ENCODE data around the gene ST7.

The ST7 gene

DNA sequence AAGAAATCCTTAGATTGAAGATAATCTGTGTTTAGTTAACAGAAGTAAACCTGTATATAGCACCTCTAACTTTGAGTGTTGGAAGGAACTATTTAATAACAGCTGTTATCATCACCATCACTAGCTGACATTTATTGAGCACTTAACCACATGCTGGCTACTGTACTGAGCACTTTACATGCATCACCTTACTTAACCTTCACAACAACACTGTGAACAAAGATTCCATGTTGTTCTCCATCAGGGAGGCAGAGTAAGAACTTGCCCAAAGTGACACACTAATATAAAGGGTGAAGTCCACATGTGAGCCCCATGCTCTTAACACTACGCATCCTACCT is 182.2 kb downstream of the ST7 start:
- WGBS (ENCODE audit: insufficient coverage, insufficient read length): no CpG with 5 or more reads among the region's 1 CpG
- Histone ChIP-seq H3K27ac (ENCODE audit: low read length) (no peak overlapping the region), H3K9me3 (ENCODE audit: control insufficient read depth, insufficient read depth, low read length) (no peaks in the 10 kb centered on the region), H3K27me3 (ENCODE audit: control insufficient read depth, insufficient read depth, low read length) (no peaks in the 10 kb centered on the region), H3K36me3 (ENCODE audit: control insufficient read depth, insufficient read depth, low read length) (no peaks in the 10 kb centered on the region), H3K4me3 (ENCODE audit: low read length) (no peak overlapping the region), H3K4me1 (ENCODE audit: control insufficient read depth, insufficient read depth, low read length) (peaks cover 4% of the 10 kb centered on the region; the same call in 1 of the 2 replicates)
- no peak for DNase-seq (ENCODE audit: low read depth, low spot score)

DNA sequence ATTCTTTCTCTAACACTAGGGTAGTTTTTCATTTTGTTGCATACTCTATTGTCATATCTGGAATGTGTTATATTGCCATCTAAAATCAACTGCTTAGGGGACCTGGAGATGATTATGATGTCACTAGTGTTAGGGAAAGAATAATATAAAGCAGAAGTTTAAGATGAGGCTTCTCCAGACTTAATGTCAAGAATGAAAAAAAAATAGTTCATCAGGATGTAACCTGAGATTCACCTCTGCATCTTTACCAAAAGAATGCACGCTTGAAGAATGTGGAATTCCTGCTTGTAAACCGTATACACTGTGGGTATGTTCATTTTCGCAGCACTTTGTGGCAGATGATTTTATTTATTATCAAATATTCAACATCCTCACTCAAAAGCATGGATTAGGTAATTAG is 184.6 kb downstream of the ST7 start:
- no peaks in the 10 kb centered on the region for H3K36me3 ChIP-seq (ENCODE audit: control insufficient read depth, insufficient read depth, low read length)
- no CpG with 5 or more reads among the region's 3 CpGs for WGBS (ENCODE audit: insufficient coverage, insufficient read length)
- H3K27ac ChIP-seq (ENCODE audit: low read length): no peak overlapping the region
- H3K27me3 ChIP-seq (ENCODE audit: control insufficient read depth, insufficient read depth, low read length): no peaks in the 10 kb centered on the region
- H3K4me3 ChIP-seq (ENCODE audit: low read length): no peak overlapping the region
- DNase-seq (ENCODE audit: low read depth, low spot score): no peak
- H3K9me3 ChIP-seq (ENCODE audit: control insufficient read depth, insufficient read depth, low read length): no peaks in the 10 kb centered on the region
- H3K4me1 ChIP-seq (ENCODE audit: control insufficient read depth, insufficient read depth, low read length): peaks cover 6% of the 10 kb centered on the region

DNA sequence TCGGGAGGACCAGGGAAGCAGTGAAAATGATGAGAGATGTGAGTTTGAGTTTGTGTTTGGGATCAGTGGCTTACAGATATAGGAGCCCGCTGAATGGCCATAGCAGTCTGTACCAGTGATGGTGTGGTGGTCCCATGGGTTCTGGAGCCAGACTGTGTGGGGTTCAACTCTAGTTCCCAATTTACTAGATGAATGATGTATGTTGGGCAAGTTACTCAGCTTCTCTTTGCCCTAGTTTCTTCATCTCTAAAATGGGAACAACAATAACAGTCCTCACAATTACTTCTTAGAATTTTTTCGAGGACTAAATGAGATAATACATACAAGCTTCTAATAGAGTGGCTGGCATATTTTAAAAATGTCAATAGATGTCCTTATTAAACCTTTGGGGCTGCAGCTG is 185.2 kb downstream of the ST7 start:
- Histone ChIP-seq H3K27ac (ENCODE audit: low read length) (no peak overlapping the region), H3K9me3 (ENCODE audit: control insufficient read depth, insufficient read depth, low read length) (no peaks in the 10 kb centered on the region), H3K36me3 (ENCODE audit: control insufficient read depth, insufficient read depth, low read length) (no peaks in the 10 kb centered on the region), H3K27me3 (ENCODE audit: control insufficient read depth, insufficient read depth, low read length) (no peaks in the 10 kb centered on the region), H3K4me3 (ENCODE audit: low read length) (no peak overlapping the region), H3K4me1 (ENCODE audit: control insufficient read depth, insufficient read depth, low read length) (peaks cover 6% of the 10 kb centered on the region)
- DNase-seq (ENCODE audit: low read depth, low spot score): no peak
- no CpG with 5 or more reads among the region's 3 CpGs for WGBS (ENCODE audit: insufficient coverage, insufficient read length)

DNA sequence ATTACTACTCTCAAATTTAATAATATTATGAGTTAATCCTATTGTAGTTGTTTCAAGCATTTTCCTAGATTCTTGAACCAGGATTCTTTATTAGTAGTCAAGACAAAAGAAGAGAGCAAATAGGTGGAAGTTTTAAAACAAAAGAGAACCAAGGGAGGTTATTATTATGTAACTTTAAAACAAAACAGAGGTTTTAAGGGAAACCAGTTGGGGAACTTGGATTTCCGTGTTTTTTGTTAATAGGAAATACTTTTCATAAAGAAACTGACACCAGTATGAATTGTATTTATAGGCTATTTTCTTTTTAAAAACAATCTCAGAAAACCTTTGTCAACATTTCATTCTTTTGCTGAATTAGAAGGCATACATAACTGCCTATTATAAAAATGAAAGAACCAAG is 185.7 kb downstream of the ST7 start:
- peaks cover 6% of the 10 kb centered on the region for H3K4me1 ChIP-seq (ENCODE audit: control insufficient read depth, insufficient read depth, low read length)
- H3K27ac ChIP-seq (ENCODE audit: low read length): peak overlapping the region; percentile 86
- no peaks in the 10 kb centered on the region for H3K27me3 ChIP-seq (ENCODE audit: control insufficient read depth, insufficient read depth, low read length)
- no CpG with 5 or more reads among the region's 1 CpG for WGBS (ENCODE audit: insufficient coverage, insufficient read length)
- H3K4me3 ChIP-seq (ENCODE audit: low read length): no peak overlapping the region
- no peaks in the 10 kb centered on the region for H3K36me3 ChIP-seq (ENCODE audit: control insufficient read depth, insufficient read depth, low read length)
- H3K9me3 ChIP-seq (ENCODE audit: control insufficient read depth, insufficient read depth, low read length): no peaks in the 10 kb centered on the region
- no peak for DNase-seq (ENCODE audit: low read depth, low spot score)

DNA sequence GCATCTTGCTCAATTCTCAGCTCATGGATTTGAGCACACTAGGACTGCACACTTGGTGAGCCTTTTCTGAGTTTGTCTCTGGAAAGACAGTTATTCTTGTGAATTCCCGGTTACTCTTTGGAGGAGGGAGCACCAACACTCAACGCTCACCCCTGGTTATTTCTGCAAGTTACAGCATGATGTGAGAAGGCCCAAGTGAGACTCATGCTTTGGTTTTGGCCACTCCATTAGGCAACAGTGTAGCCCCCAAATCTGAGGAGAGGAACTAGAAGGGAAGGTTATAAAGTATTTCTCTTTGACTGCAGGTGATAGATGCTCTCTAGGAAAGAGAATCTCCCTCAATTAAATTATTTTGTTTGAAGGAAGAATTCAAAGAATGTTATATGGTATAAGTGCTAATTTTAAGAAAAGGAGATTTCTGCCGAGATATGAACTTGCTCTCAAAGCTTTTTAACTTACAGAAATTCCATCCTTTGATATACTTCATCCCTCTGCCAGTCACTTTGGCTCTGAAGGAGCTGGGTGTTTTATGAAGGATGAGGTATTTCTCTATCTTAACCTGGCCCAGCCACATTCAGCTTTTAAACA is 186.2 kb downstream of the ST7 start:
- H3K4me1 ChIP-seq (ENCODE audit: control insufficient read depth, insufficient read depth, low read length): peaks cover 6% of the 10 kb centered on the region
- H3K4me3 ChIP-seq (ENCODE audit: low read length): no peak overlapping the region
- no peaks in the 10 kb centered on the region for H3K36me3 ChIP-seq (ENCODE audit: control insufficient read depth, insufficient read depth, low read length)
- no peaks in the 10 kb centered on the region for H3K9me3 ChIP-seq (ENCODE audit: control insufficient read depth, insufficient read depth, low read length)
- no peak for DNase-seq (ENCODE audit: low read depth, low spot score)
- H3K27me3 ChIP-seq (ENCODE audit: control insufficient read depth, insufficient read depth, low read length): no peaks in the 10 kb centered on the region
- WGBS (ENCODE audit: insufficient coverage, insufficient read length): no CpG with 5 or more reads among the region's 3 CpGs
- H3K27ac ChIP-seq (ENCODE audit: low read length): peak overlapping the region; percentile 86

DNA sequence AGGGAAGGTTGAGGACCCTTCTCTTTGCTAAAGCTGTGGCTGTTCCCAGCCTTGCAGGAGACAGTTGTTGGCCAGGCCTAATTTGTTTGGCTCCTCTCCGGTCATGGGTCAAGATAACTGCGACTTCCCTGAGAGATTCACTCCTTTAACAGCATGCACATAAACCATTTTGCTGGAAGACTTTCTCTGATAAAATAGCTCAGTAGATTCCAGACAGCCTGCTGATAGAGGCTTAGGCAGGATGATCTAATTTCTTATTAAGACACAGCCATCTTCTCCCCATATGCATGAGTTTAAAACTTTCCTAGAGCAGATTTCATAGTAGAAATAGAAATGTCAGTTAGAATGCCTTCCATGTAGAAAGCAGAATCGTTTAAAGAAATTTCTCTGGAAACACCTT is 187.6 kb downstream of the ST7 start:
- H3K27me3 ChIP-seq (ENCODE audit: control insufficient read depth, insufficient read depth, low read length): no peaks in the 10 kb centered on the region
- no peak overlapping the region for H3K27ac ChIP-seq (ENCODE audit: low read length)
- no peak overlapping the region for H3K4me3 ChIP-seq (ENCODE audit: low read length)
- no CpG with 5 or more reads among the region's 3 CpGs for WGBS (ENCODE audit: insufficient coverage, insufficient read length)
- H3K9me3 ChIP-seq (ENCODE audit: control insufficient read depth, insufficient read depth, low read length): no peaks in the 10 kb centered on the region
- H3K4me1 ChIP-seq (ENCODE audit: control insufficient read depth, insufficient read depth, low read length): peaks cover 6% of the 10 kb centered on the region
- DNase-seq (ENCODE audit: low read depth, low spot score): no peak
- no peaks in the 10 kb centered on the region for H3K36me3 ChIP-seq (ENCODE audit: control insufficient read depth, insufficient read depth, low read length)

DNA sequence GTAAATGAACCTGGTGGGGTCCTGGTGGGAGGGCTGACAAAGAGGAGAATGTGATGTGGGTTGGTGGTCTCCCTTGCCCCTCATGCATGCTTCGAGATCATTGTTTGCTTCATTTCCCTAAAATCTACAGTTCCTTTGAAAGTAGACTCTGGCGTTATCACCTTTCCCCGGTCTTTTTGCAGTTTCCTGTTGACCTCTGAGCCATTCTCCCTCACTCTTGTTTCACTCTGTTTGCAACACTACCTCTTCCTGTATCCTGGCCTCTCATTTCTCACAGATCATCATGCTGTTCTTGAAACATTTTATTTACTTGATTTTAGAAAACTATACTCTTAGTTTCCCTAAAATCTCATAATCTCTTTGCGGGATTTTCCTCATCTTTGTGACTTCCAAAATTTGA is 189.8 kb downstream of the ST7 start:
- no peak for DNase-seq (ENCODE audit: low read depth, low spot score)
- Histone ChIP-seq H3K4me1 (ENCODE audit: control insufficient read depth, insufficient read depth, low read length) (peaks cover 5% of the 10 kb centered on the region), H3K9me3 (ENCODE audit: control insufficient read depth, insufficient read depth, low read length) (no peaks in the 10 kb centered on the region), H3K4me3 (ENCODE audit: low read length) (no peak overlapping the region), H3K27ac (ENCODE audit: low read length) (no peak overlapping the region), H3K27me3 (ENCODE audit: control insufficient read depth, insufficient read depth, low read length) (no peaks in the 10 kb centered on the region), H3K36me3 (ENCODE audit: control insufficient read depth, insufficient read depth, low read length) (no peaks in the 10 kb centered on the region)
- no CpG with 5 or more reads among the region's 4 CpGs for WGBS (ENCODE audit: insufficient coverage, insufficient read length)

DNA sequence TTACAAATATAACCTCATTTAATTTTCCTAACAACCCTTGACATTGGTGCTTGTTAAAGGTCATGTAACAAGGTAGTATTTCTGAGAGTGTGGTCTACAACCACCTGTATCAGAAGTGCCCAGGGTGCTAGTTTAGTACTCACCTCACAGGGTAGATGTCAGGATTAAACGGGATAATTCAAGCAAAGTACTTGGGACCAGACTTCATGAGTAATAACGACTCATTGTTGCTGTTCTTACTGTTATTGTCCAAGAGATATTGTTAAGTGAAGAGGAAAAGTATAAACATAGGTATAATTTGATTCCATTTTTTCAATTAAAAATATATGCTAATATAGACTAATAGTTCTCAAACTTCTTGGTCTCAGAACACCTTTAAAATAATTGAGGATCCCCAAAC is 190.3 kb downstream of the ST7 start:
- H3K27me3 ChIP-seq (ENCODE audit: control insufficient read depth, insufficient read depth, low read length): no peaks in the 10 kb centered on the region
- WGBS (ENCODE audit: insufficient coverage, insufficient read length): no CpG with 5 or more reads among the region's 2 CpGs
- no peaks in the 10 kb centered on the region for H3K36me3 ChIP-seq (ENCODE audit: control insufficient read depth, insufficient read depth, low read length)
- peaks cover 5% of the 10 kb centered on the region for H3K4me1 ChIP-seq (ENCODE audit: control insufficient read depth, insufficient read depth, low read length)
- no peak for DNase-seq (ENCODE audit: low read depth, low spot score)
- H3K4me3 ChIP-seq (ENCODE audit: low read length): no peak overlapping the region
- H3K27ac ChIP-seq (ENCODE audit: low read length): no peak overlapping the region
- H3K9me3 ChIP-seq (ENCODE audit: control insufficient read depth, insufficient read depth, low read length): no peaks in the 10 kb centered on the region

DNA sequence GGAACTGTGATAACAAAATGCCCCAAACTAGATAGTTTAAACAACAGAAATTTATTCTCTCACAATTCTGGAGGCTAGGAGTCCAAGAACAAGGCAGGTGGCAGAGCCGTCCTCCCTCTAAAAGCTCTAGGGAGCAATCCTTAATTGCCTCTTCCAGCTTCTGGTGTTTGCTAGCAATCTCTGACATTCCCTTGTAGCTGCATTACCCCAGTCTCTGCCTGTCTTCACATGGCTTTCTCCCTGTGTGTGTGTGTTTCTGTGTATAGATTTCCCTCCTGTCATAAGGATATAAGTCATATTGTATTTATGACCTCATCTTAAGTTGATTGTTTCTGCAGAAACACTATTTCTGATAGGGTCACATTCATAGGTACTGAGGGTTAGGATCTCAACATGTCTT is 192.0 kb downstream of the ST7 start:
- no CpG with 5 or more reads among the region's 1 CpG for whole genome bisulfite sequencing (ENCODE audit: insufficient coverage, insufficient read length)
- no peaks in the 10 kb centered on the region for H3K27me3 ChIP-seq (ENCODE audit: control insufficient read depth, insufficient read depth, low read length)
- DNase-seq (ENCODE audit: low read depth, low spot score): no peak

DNA sequence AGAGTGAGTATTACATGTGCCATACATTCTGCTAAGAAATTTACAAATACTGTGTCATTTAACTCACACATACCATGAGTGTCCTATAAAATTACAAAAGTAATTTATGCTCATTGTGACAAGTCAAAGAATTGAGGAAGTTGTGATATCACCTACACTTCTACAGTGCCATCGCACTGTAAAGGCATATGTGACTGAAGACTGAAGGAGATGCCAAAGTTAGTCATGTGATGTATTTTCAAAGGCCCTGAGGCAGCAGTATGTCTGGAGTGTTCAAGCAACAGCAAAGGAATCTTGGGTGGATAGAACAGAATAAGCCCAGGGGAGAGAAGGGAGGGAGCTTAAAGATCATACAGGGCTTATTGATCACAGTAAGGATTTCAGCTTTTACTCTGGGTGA is 192.8 kb downstream of the ST7 start:
- H3K27me3 ChIP-seq (ENCODE audit: control insufficient read depth, insufficient read depth, low read length): no peaks in the 10 kb centered on the region
- no peak for DNase-seq (ENCODE audit: low read depth, low spot score)
- H3K9me3 ChIP-seq (ENCODE audit: control insufficient read depth, insufficient read depth, low read length): no peaks in the 10 kb centered on the region
- H3K36me3 ChIP-seq (ENCODE audit: control insufficient read depth, insufficient read depth, low read length): no peaks in the 10 kb centered on the region
- no peak overlapping the region for H3K27ac ChIP-seq (ENCODE audit: low read length)
- WGBS (ENCODE audit: insufficient coverage, insufficient read length): no CpG with 5 or more reads among the region's 1 CpG
- H3K4me1 ChIP-seq (ENCODE audit: control insufficient read depth, insufficient read depth, low read length): peaks cover 9% of the 10 kb centered on the region
- H3K4me3 ChIP-seq (ENCODE audit: low read length): no peak overlapping the region

More for the DNA sequence above, 192.0 kb downstream of the ST7 start:
- H3K27ac ChIP-seq (ENCODE audit: low read length): no peak overlapping the region
- no peak overlapping the region for H3K4me3 ChIP-seq (ENCODE audit: low read length)
- peaks cover 9% of the 10 kb centered on the region for H3K4me1 ChIP-seq (ENCODE audit: control insufficient read depth, insufficient read depth, low read length)
- no peaks in the 10 kb centered on the region for H3K36me3 ChIP-seq (ENCODE audit: control insufficient read depth, insufficient read depth, low read length)
- H3K9me3 ChIP-seq (ENCODE audit: control insufficient read depth, insufficient read depth, low read length): no peaks in the 10 kb centered on the region

DNA sequence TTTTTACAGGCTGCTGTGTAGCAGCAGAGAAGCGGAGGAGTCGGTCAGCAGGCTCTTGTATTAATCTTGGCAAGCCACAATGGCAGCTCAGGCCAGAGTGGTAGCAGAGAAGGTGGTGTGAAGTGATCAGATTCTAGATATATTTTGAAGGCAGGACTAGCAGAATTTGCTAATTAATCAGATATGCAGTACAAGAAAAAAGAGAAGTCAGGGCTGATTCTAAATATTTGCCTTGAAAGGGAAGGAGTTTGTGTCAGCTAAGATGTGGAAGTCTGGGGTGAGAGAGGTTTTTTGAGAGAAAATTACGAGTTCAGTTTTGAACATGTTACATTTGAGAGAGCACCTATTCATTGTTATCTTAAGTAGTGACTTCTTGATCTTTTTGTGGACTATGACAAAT is 193.2 kb downstream of the ST7 start:
- Histone ChIP-seq H3K27ac (ENCODE audit: low read length) (no peak overlapping the region), H3K27me3 (ENCODE audit: control insufficient read depth, insufficient read depth, low read length) (no peaks in the 10 kb centered on the region), H3K36me3 (ENCODE audit: control insufficient read depth, insufficient read depth, low read length) (no peaks in the 10 kb centered on the region), H3K4me1 (ENCODE audit: control insufficient read depth, insufficient read depth, low read length) (peaks cover 9% of the 10 kb centered on the region), H3K4me3 (ENCODE audit: low read length) (no peak overlapping the region), H3K9me3 (ENCODE audit: control insufficient read depth, insufficient read depth, low read length) (no peaks in the 10 kb centered on the region)
- WGBS (ENCODE audit: insufficient coverage, insufficient read length): no CpG with 5 or more reads among the region's 3 CpGs
- DNase-seq (ENCODE audit: low read depth, low spot score): no peak

Data from iPS DF 6.9 (cell line).